GM19468 (cell line): ENCODE results near the gene TMEM119.
"Not testable (repeated sequence)": the region's sequence is repeated elsewhere in the genome, so short reads cannot be mapped to it uniquely, and the experiment has no call there.

Experiments used
- ATAC-seq: cut with Tn5 transposase; IDR thresholded peaks from one replicate; pipeline ENCODE4 v1.9.1; 2021; ENCODE audit warnings: mild to moderate bottlenecking, moderate library complexity, moderate number of reproducible peaks; ENCODE audit not compliant: unreplicated experiment; ENCODE audit errors: extremely low read depth

The TMEM119 gene

GRCh38 chr12:108589028-108589839, 8.7 kb downstream of the TMEM119 start:
- ATAC-seq: no peak

- no peak for ATAC-seq
Observed at GRCh38 chr12:108587826-108588225, 10.1 kb downstream of the TMEM119 start.

GRCh38 chr12:108586306-108586705, 11.6 kb downstream of the TMEM119 start:
- ATAC-seq: no peak

- no peak for ATAC-seq
Observed at GRCh38 chr12:108585864-108586263, 12.0 kb downstream of the TMEM119 start.

- ATAC-seq: no peak
Observed at GRCh38 chr12:108584456-108585065, 13.3 kb downstream of the TMEM119 start.

- ATAC-seq: no peak
Observed at GRCh38 chr12:108583991-108584390, 13.9 kb downstream of the TMEM119 start.

- ATAC-seq: no peak
Observed at GRCh38 chr12:108582978-108583770, 14.7 kb downstream of the TMEM119 start.

- ATAC-seq: no peak
Observed at GRCh38 chr12:108582509-108582908, 15.4 kb downstream of the TMEM119 start.

GRCh38 chr12:108581311-108582227, 16.3 kb downstream of the TMEM119 start:
- no peak for ATAC-seq

- no peak for ATAC-seq
Observed at GRCh38 chr12:108580531-108580930, 17.4 kb downstream of the TMEM119 start.

- ATAC-seq: no peak
Observed at GRCh38 chr12:108578813-108579212, 19.1 kb downstream of the TMEM119 start.

- ATAC-seq: no peak
Observed at GRCh38 chr12:108578264-108578663, 19.6 kb downstream of the TMEM119 start.

GRCh38 chr12:108577458-108577857, 20.4 kb downstream of the TMEM119 start:
- no peak for ATAC-seq

GRCh38 chr12:108576660-108577234, 21.1 kb downstream of the TMEM119 start:
- ATAC-seq: no peak

GRCh38 chr12:108575199-108575912, 22.5 kb downstream of the TMEM119 start:
- no peak for ATAC-seq

- ATAC-seq: not testable (repeated sequence)
Observed at GRCh38 chr12:108574276-108574675, 23.6 kb downstream of the TMEM119 start.

- ATAC-seq: peak; percentile 16
Observed at GRCh38 chr12:108573317-108573716, 24.6 kb downstream of the TMEM119 start.

GRCh38 chr12:108572166-108572790, 25.6 kb downstream of the TMEM119 start:
- ATAC-seq: no peak
